Dermis blood vessel endothelial cell (primary cell): Measurements from ENCODE around the gene CHST2. TPM values are rescaled to one million over a fixed set of nuclear protein-coding genes. Genes with fewer than 3 reads are reported as not detected.

Experiments used
- DNase-seq: peaks from one replicate; pipeline ENCODE4 v3.0.0; 2010
- total RNA-seq: library from RNA; depleted of rRNA; stranded (reverse); fragments of >200 nt; gene quantifications from 2 replicates; pipeline ENCODE4 v1.2.3, GENCODE V29; 2014

Gene CHST2
- total RNA-seq, 1 donor from 2014 or later, result 7.8 TPM

DNA sequence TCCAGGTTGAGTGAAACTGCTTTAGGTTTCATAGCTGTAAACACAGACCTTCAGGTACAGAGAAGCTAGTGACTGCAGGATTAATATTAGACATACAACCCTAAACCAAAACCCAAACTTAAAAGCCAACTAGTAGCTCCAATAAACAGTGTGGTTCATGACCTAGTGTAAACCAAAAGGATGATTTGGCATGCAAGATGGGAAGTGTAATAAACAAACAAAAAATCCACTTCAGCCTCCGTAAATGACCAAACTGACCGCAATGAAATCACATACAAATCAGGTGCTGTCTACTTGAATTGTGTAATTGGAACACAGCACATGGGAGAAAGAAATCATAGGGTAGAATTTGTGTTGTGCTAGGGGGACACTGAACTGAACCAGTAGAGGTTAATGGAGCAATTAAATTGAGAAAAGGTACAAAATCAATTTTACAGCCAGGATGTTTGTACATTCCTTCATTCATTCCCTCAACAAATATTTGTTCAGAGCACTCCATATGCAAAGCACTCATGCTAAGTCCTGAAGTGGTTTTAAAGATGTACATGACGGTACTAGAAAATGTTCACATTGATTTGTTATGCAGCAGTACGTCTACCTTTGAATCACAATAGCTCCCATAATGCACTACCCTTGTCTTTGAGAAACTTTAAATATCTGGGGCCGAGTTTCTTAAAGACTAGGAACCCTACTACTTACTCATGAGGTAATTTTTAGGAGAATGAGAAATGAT lies 21.4 kb upstream of the CHST2 start:
- no peak for DNase-seq

DNA sequence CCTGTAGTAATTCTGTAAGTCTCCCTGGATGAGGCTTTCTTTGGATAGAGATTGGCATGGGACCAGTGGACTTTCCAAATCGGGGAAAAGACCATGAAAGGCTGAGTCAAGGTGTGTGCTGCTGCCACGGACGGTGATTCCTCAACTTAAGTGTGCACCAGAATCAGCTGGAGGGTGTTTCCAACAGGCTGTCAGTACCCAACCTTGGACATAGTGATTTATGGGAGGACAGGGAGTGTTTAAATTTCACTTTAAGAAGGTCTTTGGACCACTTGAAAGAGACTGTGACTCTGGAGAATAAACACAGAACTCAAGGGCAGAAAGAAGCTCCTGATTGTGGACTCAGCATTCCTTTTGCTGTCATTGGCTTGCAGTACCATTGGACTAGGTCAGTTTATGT lies 20.4 kb upstream of the CHST2 start:
- peak; percentile 5 for DNase-seq

DNA sequence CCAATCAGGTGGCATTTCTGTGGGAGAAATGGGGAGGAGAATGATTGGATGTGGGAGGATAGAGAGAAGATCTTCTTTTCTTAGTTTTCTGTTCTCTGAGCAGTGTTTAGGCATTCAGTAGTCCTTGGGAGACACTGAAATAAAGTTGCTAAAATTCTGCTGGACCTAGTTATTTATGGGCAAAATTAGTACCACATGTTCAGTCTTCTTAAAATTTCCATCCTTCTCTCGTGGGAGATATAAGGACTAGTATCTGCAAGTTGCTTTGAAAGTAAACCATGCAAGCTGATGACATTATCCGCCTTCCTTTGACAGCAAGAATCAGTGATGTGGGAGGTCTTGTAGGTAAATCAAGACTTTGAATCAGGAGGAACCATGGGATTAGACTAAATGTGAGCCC lies 19.9 kb upstream of the CHST2 start:
- DNase-seq, result no peak

- DNase-seq, result no peak
These were observed 19.1 kb upstream of the CHST2 start for GRCh38 chr3:143100451-143100850.

GRCh38 chr3:143101792-143102381 lies 17.7 kb upstream of the CHST2 start:
- DNase-seq, result no peak

GRCh38 chr3:143103652-143104051 lies 15.9 kb upstream of the CHST2 start:
- DNase-seq, result no peak

DNA sequence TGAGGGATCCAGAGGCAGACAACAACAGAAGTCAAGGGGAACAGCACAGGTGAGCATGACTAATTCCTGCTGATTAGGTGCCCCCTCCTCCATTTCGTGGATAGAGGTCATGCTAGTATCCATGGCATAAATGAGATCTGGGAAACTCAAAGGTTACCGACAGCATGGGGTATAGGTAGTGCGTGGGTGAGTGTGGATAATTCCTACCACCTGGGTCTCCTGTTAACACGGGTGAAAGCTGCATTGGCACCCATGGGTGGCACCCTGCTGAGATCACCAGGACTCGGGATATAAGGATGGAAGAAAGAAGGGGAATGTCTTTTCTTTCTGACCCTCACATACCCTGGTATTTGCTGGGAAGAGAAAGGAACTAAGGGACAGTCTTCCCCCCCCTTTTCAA lies 14.4 kb upstream of the CHST2 start:
- no peak for DNase-seq

DNA sequence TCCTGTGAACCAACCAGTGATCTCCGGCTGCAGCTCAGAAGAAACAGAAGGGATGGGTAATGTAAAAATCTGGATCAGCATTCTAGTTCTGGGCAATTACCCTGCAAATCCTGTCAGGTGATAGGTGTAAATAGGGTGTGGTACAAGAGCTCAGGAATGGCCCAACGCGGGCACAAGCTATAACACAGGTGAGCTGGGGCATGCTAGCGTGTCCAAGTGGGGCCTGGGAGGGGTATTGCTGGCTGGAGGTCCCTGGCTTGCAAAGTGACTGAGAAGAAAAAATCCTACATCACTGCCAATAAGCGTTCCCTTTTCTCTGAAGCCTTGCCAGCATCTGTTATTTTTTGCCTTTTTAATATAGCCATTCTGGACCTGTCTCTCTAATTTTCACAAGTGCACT lies 9.7 kb upstream of the CHST2 start:
- no peak for DNase-seq

DNA sequence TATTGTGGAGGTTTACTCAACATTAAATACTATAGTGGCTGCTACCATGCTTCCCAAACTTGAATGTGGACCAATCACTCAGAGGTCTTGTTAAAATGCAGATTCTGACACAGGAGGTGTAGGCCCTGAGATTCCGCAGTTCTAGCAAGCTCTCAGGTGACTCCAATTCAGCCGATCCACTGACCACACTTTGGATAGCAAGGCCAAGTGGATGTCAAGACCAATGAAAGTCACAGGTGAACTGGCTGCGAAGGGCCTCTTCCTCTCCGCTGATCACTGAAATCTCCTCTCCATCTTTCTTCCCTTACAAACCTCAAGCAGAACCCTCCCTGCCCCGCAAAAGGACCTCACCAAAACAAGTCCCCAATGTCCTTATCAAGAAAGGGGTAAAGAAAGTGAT lies 9.2 kb upstream of the CHST2 start:
- no peak for DNase-seq

DNA sequence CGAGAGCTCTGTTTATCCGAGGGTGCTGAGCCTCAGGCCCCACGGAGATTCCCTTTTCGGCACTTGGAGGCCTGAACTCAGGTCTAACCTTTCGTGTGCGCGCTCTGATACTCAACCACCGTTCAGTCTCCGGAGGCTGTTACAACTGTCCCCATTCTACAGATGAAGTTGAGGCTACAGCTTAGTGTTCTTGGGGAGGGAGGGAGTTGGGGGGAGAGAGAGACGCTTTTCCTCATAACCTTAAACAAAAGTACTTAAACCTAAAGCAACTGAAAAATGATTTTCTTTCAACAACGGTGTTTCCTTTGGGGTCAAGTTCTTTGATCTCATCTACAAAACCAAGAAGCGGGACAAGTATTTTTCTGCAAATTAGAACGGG lies 952 bp upstream of the CHST2 start:
- DNase-seq, result no peak

DNA sequence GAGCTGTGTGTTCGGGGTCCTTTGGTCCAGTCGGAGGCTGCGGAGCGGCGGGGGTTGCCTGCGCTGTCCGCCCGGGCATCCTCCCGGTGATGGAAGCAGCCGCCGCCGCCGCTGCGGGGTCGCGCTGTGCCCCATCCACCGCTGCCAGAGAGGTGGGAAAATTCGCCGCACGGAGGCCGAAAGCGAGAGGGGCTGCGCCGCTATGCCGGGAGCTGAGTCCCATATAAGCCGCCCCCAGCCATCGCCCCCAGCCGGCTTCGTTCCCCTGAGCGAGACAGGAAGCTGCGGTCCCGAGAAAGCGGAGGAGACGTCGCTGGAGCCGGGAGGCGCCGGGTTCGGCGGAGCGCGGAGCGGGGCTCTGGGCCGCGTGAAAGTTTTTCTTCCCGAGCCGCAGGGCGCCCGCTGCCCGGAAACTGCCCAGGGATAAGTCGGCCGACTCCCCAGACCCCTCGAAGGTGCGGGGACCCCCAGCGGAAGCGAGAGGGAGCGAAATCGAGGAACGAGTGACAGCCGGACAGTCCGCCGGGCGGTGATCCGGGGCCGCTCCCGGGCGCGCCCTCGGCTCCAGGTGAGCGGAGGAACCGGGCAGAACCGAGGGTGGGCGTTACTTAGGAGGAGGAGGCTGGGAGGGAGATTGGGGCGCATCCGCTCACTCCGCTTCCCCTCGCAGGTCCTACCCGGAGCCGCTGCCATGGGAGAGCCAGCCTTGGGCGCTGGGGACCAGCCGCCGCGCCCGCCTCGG lies 574 bp downstream of the CHST2 start:
- peak; percentile 25 for DNase-seq

- DNase-seq, result peak; percentile 60
These were observed 1.2 kb downstream of the CHST2 start for GRCh38 chr3:143120716-143121240.

- DNase-seq, result peak; percentile 62
These were observed 1.9 kb downstream of the CHST2 start for GRCh38 chr3:143121241-143122088.

DNA sequence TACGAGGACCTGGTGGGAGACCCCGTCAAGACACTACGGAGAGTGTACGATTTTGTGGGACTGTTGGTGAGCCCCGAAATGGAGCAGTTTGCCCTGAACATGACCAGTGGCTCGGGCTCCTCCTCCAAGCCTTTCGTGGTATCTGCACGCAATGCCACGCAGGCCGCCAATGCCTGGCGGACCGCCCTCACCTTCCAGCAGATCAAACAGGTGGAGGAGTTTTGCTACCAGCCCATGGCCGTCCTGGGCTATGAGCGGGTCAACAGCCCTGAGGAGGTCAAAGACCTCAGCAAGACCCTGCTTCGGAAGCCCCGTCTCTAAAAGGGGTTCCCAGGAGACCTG lies 2.5 kb downstream of the CHST2 start:
- no peak for DNase-seq

GRCh38 chr3:143122608-143123352 lies 3.2 kb downstream of the CHST2 start:
- no peak for DNase-seq

- DNase-seq, result no peak
These were observed 3.9 kb downstream of the CHST2 start for GRCh38 chr3:143123353-143123984.

- no peak for DNase-seq
These were observed 5.3 kb downstream of the CHST2 start for GRCh38 chr3:143124601-143125520.

DNA sequence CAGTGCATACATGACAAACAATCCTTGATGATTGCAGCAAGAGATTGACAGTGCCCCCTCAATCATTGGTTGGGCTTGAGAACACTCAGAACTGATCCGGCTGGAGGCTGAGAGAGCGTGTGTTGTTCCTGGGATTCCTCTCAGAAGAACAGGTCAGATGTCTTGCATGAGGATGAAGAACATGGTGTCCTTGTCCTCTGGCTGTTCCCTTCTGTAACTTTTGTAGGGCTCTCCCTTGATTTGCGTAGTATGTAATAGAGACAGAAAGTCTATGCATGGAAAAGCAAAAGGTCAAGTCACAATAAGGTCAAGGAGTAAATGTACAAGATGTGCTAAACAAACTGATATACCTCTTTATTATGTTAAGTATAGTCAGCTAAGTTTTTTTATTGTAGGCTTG lies 8.2 kb downstream of the CHST2 start:
- DNase-seq, result no peak

GRCh38 chr3:143128227-143128955 lies 8.8 kb downstream of the CHST2 start:
- no peak for DNase-seq
